ENCODE data around the gene EFCAB8.

GRCh38 chr20:32849577-32849976 is 9.1 kb upstream of the EFCAB8 start:
- TF ChIP-seq CTCF (IDR thresholded peaks at IDR 0.05; ENCODE audit: low read length), result no peak
- no peak for TF ChIP-seq EZH2 (IDR thresholded peaks at IDR 0.05; ENCODE audit: borderline replicate concordance, low read length)
